Dorsolateral prefrontal cortex (tissue), 118 donors: ENCODE measurements around the gene FAHD2A. TPM values are rescaled to one million over a fixed set of nuclear protein-coding genes. Genes with fewer than 3 reads are reported as not detected.

Experiments
- total RNA-seq, 120 experiments: library from RNA; stranded (reverse); gene quantifications; one replicate each; pipeline versions ENCODE4 v1.2.3 to v1.2.4, GENCODE V29; 2022

FAHD2A gene
- total RNA-seq, 120 experiments from 2014 or later = 30.4 to 74.2 (median 51.8) TPM

Other genes starting within 250 kb of the FAHD2A start
- 10 to 100 TPM; 17.2 to 58.5 (median 36.2) TPM for gene ZNF514, start 242.9 kb upstream of the FAHD2A start, total RNA-seq
- 1 to 10 TPM; 4.3 to 9.8 (median 6.6) TPM for gene ZNF2, start 236.9 kb upstream of the FAHD2A start, total RNA-seq
- 10 to 100 TPM; 11.3 to 29.3 (median 18.7) TPM for gene ZNF892, start 195.2 kb upstream of the FAHD2A start, total RNA-seq
- gene PROM2, start 128.3 kb upstream of the FAHD2A start, total RNA-seq = 10 to 100 TPM in 36 of 120 experiments, 1 to 10 TPM in 84; 4.2 to 20.6 (median 8.8) TPM
- gene KCNIP3, start 105.4 kb upstream of the FAHD2A start, total RNA-seq = 100 to 1,000 TPM in 1 of 120 experiments, 10 to 100 TPM in 119; 28.2 to 102 (median 60.5) TPM
- under 1 TPM in 1 of 120 experiments, not detected in 119; 0.40 TPM for gene TRIM43B, start 82.0 kb downstream of the FAHD2A start, total RNA-seq
- gene TRIM43, start 189.3 kb downstream of the FAHD2A start, total RNA-seq = not detected